ENCODE measurements around the gene GRK4.
"Not testable (repeated sequence)": the region's sequence is repeated elsewhere in the genome, so short reads cannot be mapped to it uniquely, and the experiment has no call there.

The GRK4 gene

GRCh38 chr4:3039706-3040366, 76.5 kb downstream of the GRK4 start:
- no peak for DNase-seq (ENCODE audit: low spot score)

GRCh38 chr4:3040452-3041191, 77.3 kb downstream of the GRK4 start:
- DNase-seq (ENCODE audit: low spot score) = no peak

- DNase-seq (ENCODE audit: low spot score) = no peak
Measured at GRCh38 chr4:3041192-3042142, 78.1 kb downstream of the GRK4 start.

GRCh38 chr4:3042226-3042625, 78.9 kb downstream of the GRK4 start:
- no peak for DNase-seq (ENCODE audit: low spot score)

- DNase-seq (ENCODE audit: low spot score) = no peak
Measured at GRCh38 chr4:3043282-3044020, 80.1 kb downstream of the GRK4 start.

- DNase-seq (ENCODE audit: low spot score) = no peak
Measured at GRCh38 chr4:3044870-3045819, 81.8 kb downstream of the GRK4 start.

GRCh38 chr4:3046162-3046561, 82.8 kb downstream of the GRK4 start:
- no peak for DNase-seq (ENCODE audit: low spot score)

- DNase-seq (ENCODE audit: low spot score) = no peak
Measured at GRCh38 chr4:3046623-3047022, 83.3 kb downstream of the GRK4 start.

GRCh38 chr4:3047464-3048286, 84.3 kb downstream of the GRK4 start:
- DNase-seq (ENCODE audit: low spot score) = peak; percentile 70

- not testable (repeated sequence) for DNase-seq (ENCODE audit: low spot score)
Measured at GRCh38 chr4:3051141-3051897, 87.9 kb downstream of the GRK4 start.

- DNase-seq (ENCODE audit: low spot score) = no peak
Measured at GRCh38 chr4:3054169-3054759, 90.9 kb downstream of the GRK4 start.

- no peak for DNase-seq (ENCODE audit: low spot score)
Measured at GRCh38 chr4:3059943-3060342, 96.6 kb downstream of the GRK4 start.

- no peak for DNase-seq (ENCODE audit: low spot score)
Measured at GRCh38 chr4:3060946-3061345, 97.6 kb downstream of the GRK4 start.

GRCh38 chr4:3062471-3062870, 99.1 kb downstream of the GRK4 start:
- DNase-seq (ENCODE audit: low spot score) = no peak

GRCh38 chr4:3065551-3065950, 102.2 kb downstream of the GRK4 start:
- no peak for DNase-seq (ENCODE audit: low spot score)

- no peak for DNase-seq (ENCODE audit: low spot score)
Measured at GRCh38 chr4:3066836-3067400, 103.5 kb downstream of the GRK4 start.

- no peak for DNase-seq (ENCODE audit: low spot score)
Measured at GRCh38 chr4:3067473-3068001, 104.2 kb downstream of the GRK4 start.

- no peak for DNase-seq (ENCODE audit: low spot score)
Measured at GRCh38 chr4:3069661-3070199, 106.4 kb downstream of the GRK4 start.

Data from ecto neural progenitor cell (in vitro differentiated cells).